ENCODE measurements around the gene DIP2C.
"Not testable (repeated sequence)": the region's sequence is repeated elsewhere in the genome, so short reads cannot be mapped to it uniquely, and the experiment has no call there.

Gene DIP2C

DNA sequence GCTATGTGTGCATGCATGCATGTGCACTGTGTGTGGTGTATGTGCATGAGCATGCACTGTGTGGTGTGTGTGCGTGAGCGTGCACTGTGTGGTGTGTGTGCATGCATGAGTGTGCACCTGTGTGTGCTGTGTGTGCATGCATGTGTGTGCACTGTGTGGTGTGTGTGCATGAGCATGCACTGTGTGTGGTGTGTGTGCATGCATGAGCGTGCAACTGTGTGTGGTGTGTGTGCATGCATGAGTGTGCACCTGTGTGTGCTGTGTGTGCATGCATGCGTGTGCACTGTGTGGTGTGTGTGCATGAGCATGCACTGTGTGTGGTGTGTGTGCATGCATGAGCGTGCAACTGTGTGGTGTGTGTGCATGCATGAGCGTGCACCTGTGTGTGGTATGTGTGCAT, 10.7 kb upstream of the DIP2C start:
- not testable (repeated sequence) for DNase-seq (ENCODE audit: low read depth in 2 of 3, low spot score in 2 of 3)

DNA sequence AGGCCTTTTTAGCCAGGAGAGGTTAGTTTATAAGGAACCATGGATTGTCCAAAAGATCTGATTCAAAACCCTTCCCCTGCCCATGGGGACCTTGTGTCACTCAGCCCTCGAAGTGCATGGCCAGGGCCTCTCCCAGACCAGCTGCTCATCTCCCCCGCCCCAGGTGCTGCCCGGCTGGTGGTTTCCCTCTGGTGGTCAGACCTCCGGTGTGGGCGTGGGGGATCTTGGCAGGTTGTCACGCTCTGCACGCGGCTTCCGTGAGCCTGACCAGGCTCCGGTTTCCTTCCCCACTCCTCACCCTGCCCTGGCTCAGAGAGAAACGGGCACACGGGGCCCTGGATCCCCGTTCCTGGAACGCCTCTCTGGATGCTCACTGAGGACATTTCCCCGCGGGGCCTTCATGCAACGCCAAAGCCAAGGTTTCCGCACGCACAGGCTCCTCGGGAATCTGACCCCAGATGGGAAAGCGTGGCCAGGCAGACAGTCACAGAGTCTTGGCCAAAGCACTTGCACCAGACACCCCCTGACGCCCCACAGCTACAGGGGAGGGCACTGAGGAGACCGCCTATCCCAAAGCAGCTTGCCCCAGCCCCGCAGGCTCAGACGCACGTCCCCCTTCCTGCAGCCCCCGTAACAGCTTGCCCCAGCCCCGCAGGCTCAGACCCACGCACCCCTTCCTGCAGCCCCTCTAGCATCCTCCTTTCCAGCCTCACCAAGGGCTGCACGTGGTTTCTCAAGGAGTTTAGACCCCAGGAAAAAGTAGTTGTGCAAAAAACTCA, 7.8 kb upstream of the DIP2C start:
- DNase-seq (ENCODE audit: low read depth in 2 of 3, low spot score in 2 of 3), result no peak

DNA sequence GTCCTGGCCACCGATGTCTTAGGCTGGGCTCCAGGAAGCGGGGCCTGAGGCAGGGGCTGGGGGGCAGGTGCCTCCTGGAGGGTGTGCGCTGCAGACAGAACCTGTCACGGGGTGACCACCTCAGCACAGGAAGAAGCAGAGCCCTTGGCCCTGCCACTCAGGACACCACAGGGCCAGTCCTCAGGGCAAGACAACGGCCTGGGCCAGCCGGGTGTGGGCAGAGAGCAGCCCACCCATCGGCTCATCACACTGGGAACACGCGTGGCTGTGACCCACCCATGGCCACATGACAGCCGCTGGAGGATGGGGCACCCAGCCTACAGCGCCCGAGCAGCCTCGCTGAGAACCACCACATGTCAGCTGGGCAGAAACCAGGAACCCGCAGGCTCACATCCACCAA, 5.9 kb upstream of the DIP2C start:
- DNase-seq (ENCODE audit: low read depth in 2 of 3, low spot score in 2 of 3), result no peak

DNA sequence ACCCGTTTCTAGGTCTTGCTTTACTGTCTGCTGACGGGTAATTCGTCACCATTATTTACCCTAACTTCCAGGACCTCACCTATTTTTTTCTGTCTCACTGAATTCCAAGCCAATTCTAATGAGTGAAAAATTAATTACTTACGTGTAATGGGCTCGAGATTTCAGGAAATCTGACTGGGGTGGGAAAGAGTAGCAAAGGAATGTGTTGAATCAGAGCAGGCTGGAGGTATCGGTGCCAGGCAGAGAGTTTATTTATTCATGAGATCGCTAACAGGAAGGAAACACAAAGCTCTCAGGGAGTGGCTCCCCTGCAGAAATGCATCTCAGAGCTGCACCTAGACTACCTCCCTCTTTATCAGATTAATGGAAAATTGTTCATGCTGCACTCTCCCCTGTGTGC, 4.0 kb upstream of the DIP2C start:
- DNase-seq (ENCODE audit: low read depth in 2 of 3, low spot score in 2 of 3), result no peak

DNA sequence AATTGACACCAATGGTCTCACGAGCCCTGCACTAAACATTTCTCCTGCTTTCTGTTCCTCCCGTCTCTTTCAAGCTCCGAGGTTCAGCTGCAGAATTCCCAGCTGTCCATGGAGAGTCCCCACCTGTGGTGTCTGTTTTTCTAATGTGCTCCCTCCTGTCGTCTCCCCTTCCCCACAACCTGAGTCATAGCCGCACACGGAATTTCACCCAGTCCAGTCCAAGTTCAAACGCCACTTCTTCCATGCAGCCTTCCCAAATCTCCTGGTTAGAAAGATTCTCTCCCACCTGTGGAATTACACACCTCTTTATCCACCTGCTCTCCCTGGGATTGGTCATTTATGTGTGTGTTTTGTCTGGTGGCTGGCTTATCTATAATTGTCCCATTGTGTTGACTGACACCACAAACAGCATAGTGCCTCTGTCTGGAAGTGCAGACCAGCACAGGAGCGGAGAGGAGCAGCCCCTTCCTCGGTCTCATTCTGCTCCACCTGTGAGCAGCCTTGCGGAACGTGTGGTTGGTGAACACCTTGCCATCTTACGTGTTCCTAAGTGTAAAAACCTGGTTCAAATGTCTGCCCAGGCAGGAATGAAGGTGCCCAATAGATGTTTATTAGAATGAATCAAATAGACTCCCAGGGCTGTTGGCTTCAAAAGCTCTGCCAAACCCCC, 3.3 kb upstream of the DIP2C start:
- no peak for DNase-seq (ENCODE audit: low read depth in 2 of 3, low spot score in 2 of 3)

DNA sequence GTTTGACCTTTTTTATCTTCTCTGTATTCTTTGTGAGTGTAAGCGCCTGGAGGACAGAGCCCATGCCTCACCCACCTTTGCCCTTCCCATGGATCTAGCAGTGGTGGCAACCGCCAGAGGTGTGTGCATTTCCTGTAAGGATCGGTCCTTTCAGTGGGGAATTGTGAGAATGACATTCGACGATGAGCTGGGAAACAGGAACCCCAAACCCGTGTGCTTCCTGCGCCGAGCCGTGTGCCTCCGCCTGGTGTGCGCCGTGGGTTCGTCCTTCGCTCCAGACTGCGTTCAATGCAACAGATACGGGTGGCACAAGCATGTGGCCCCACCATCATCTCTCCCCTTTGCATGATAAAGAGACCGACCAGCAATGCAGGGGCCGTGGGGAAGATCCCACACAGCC, 1.7 kb upstream of the DIP2C start:
- DNase-seq (ENCODE audit: low read depth in 2 of 3, low spot score in 2 of 3), result no peak

DNA sequence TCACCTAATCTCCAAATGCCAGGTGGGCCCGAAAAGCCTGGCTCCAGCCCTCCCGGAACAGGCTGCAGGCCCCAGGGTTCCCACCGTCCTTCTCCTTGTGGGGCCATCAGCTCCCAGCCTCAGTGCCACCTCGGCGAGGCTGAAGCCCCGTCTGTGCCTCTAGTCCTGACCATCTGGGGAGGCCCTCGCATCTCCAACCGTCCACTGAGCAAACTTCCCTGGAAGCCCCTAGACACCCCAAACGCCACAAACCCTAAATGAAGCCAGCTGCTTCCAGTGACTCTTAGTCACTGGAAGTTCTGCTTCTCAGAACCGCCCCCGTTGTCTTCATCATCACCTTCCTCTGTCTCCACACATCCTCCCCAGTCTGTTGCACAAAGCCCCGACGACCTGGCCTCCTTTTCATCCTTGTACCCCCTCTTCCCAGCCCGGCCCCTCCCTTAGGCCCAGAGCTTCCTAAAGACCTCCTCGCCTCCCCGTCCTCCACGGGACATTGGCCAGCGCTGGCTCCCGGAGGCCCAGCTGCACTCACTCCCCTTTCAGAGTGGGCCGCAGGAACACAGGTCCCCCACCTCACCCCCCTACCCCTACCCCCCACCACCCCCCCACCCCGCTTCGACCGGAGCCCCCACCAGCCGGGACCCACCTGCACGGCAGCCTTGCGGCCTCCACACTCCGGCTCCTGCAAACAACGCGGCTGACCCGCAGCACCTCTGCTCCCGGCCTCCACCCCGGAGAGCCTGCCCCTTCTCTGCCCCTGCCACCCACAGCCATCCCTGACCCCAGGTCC, 1.1 kb upstream of the DIP2C start:
- DNase-seq (ENCODE audit: low read depth in 2 of 3, low spot score in 2 of 3), result no peak

DNA sequence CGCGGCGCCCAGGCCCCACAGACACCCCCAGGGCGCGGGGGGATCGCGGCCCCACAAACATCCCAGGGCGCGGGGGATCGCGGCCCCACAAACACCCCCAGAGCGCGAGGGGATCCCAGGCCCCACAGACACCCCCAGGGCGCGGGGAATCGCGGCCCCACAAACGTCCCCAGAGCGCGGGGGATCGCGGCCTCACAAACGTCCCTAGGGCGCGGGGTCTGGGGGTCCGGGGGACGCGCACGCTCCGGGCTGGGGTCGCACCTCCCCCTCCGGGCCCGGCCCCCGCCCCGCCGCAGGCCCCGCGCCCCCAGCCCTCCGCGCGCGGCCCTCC, 382 bp downstream of the DIP2C start:
- DNase-seq (ENCODE audit: low read depth in 2 of 3, low spot score in 2 of 3), result no peak

DNA sequence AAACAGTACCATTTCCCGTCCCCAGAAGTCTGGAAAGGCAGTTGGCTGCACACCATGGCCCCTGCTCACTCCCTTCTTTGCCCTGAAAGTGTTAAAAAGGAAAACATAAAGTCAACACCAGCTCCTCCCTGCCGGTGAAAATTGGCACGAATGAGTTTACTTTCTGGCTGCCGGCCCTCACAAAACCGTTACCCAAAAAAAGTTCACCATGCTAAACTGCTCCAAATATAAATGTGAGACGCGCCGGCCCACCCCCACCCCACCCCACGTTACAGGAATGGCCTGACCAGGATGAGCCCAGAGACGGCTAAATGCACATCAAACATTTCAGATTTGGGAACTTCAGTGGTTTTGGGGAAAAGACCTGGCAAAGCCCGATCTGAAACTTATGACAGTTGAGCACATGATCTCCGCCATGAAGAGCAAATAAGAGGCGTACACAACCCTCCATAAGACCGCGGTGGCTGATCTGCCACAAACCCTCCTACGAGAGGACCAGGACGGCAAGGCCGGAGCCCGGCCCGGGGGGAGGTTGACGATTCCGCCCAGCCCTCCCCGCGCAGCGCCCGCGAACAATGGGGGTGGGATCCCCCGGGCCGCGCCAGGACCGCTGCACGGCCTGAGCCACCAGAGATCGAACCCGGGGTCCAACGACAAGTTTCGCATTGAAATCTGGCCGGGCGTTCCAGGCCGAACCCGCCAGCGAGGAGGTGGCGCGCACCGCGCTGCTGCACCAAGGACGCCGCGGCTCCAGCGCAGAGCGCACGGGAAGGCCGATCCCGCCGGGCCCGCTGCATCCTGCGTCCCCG, 952 bp downstream of the DIP2C start:
- no peak for DNase-seq (ENCODE audit: low read depth in 2 of 3, low spot score in 2 of 3)

DNA sequence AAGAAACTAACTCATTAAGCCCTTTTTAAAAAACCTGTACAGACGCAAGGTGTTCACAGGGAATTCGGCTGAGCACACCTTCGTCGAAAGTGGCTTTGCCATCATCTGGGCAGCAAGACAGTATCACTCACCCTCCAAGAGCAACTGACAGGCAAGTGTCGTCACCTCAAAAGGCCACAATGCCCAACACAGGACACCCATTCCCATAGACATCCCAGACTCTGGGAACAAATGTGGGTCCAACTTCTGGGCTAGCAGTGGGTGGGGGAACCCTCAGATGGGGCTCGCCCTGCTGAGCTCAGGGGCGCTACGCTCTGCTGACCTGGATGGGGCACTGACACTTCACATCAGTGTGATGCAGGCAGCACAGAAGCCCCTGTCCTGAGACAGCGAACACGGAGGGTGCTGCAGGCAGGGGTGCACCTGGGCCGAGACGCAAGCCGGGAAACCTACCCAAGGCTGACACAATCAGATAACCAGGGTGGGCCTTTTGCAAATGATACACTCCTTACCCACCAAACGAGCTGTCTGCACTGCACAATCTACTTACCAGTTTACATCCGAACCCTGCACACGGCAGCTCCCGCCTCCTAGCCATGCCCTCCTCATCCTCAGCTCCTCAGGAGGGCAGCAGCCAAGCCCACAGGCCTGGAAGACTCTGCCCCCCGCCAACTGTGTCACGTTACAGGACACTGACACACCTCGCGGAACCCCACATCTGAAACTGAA, 1.7 kb downstream of the DIP2C start:
- DNase-seq (ENCODE audit: low read depth in 2 of 3, low spot score in 2 of 3), result no peak

DNA sequence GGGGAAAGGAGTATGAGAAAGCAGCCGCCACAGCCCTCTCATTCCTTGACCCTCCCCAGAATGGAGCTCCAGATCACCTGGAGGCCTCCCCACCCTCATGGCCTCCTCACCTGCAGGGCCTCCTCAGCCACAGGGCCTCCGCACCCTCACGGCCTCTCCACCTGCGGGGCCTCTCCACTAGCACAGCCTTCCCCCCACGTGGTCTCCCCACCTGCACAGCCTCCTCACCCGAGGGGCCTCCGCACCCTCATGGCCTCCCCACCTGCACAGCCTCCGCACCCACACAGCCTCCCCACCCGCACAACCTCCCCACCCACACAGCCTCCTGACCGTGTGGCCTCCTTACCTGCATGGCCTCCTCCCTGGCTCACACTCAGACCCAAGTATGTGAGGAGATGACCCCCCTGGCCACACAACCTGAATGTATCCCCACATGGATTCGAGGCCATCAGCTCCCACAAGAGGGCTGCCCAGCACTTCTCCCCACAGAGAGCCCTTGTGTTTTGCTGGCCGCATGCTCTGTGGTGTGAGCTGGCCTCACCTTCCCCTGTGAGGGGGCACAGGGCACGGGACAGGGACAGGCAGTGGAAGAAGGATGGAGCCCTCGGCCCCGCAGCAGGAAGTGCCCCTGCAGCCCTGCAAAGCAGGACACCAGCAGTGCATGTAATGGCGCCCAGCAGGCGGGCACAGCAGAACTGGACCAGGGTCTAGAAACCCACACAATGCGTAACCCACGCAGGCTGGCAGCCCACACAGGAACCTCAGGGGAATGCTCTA, 3.1 kb downstream of the DIP2C start:
- no peak for DNase-seq (ENCODE audit: low read depth in 2 of 3, low spot score in 2 of 3)

DNA sequence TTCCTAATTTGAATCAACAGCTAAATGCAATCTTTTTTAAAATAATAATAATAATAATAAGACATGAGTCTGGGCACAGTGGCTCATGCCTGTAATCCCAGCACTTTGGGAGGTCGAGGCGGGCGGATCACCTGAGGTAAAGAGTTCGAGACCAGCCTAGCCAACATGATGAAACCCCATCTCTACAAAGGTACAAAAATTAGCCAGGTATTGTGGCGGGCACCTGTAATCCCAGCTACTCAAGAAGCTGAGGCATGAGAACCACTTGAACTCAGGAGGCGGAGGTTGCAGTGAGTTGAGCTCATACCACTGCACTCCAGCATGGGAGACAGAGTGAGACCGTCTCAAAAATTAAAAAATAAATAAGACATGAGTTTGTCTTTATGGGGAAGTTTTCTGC, 3.9 kb downstream of the DIP2C start:
- no peak for DNase-seq (ENCODE audit: low read depth in 2 of 3, low spot score in 2 of 3)

DNA sequence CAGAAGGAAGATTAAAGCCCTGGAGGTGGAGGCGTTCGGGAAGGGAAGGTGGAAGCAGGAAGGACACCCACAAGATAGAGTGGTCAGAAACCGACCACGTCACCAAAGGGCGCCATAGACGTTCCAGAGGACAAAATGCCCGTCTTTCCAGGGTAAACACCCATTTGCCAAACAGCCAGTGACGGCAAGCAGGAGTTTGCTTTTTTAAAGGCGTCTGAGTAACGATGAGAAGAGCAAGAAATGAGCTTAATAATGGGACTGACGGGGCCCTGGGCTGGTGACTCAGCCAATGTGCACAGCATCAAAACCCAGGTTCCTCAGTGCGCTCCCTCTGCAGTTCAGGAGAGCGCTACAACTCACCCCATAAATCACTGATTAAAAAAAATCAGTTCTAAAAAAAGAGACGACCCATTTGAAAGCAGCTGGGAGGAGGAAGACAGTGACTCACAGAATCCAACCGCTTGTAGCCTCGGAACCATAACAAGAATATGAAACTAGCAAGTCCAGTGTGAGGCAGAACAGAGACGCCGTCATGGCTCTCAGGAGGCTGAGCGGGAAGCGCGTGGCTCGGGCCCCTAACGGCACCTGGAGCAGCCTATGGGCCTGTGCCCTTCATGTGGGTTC, 5.9 kb downstream of the DIP2C start:
- DNase-seq (ENCODE audit: low read depth in 2 of 3, low spot score in 2 of 3), result no peak

DNA sequence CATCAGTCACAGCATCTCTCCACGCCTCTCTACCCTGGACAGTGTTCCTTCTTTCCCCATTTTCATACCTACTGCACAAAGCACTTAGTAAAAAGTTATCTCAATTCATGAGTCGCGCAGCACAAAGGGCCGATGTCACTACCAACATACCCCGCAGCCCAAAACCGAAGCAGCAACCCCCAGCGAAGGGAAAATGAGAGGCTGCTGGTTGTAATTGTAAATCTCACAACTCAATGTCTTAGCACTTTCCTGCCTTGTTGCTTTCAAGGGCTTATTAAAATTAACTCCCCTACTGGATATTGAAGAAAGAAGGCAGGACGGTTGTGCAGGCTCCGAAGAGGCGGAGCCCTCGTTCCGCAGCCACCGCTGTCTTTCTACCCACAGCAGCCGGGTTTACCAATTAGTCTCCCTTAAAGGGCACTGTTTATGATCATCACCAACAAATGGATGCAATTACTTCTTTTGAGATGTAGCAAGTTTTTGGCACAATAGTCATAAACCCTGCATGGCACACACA, 6.5 kb downstream of the DIP2C start:
- no peak for DNase-seq (ENCODE audit: low read depth in 2 of 3, low spot score in 2 of 3)

DNA sequence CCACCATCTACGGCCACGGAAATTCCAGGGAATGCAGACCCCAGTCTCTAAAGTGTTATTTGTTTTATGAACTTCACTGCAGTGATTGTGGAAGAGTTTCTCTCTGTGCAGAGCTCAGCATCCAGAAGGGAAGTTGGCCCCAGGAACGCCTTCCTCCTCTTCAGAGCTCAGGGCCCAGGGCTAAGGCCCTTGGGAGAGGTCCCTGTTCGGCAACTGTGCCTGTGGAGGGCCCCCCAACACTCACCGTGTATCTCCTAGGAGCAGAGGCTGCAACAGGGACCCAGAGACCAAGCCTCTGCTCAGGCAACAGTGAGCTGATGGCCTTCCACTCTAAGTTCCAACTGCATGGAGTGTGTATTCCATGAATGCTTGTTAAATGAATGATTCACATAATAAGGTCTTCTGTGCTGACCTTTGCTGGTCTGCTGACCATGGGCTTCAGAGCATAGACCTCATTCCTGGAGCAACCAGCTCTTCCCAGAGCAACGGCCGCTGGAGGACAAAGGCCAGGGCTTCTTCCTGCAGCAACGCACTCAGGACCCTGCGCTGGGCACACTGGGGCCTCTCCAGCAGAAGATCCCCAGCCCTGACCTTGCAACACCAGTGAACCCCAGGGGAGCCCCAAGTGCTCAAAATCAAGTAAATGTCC, 7.7 kb downstream of the DIP2C start:
- no peak for DNase-seq (ENCODE audit: low read depth in 2 of 3, low spot score in 2 of 3)

DNA sequence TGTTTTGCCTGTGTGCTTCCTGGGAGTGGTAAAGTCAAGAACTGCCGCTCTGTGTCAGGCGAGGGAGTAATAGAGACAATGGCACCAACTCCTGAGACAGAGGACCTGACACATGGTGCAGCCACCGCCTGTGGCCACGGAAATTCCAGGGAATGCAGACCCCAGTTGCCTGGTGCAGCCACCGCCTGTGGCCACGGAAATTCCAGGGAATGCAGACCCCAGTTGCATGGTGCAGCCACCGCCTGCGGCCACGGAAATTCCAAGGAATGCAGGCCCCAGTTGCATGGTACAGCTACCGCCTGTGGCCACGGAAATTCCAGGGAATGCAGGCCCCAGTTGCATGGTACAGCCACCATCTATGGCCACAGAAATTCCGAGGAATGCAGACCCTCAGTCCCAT, 8.7 kb downstream of the DIP2C start:
- DNase-seq (ENCODE audit: low read depth in 2 of 3, low spot score in 2 of 3), result no peak

DNA sequence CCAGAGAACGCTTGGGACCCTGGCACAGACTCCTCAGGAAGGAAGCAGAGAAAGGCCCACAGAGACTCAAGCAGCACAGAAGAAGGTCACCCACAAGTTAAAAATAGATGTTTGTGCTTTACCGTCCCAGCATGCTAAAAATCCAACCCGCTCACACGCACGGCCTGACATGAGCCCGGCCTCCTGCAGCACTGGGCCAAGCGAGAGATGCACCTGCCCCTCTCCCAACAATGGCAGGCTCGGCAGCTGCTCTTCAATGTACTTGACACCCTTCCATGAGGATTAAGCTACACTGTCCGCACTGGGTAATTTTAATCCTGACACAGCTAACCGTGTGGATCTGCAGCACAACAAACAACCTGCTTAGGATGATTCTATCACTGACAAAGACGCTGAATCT, 9.3 kb downstream of the DIP2C start:
- no peak for DNase-seq (ENCODE audit: low read depth in 2 of 3, low spot score in 2 of 3)

DNA sequence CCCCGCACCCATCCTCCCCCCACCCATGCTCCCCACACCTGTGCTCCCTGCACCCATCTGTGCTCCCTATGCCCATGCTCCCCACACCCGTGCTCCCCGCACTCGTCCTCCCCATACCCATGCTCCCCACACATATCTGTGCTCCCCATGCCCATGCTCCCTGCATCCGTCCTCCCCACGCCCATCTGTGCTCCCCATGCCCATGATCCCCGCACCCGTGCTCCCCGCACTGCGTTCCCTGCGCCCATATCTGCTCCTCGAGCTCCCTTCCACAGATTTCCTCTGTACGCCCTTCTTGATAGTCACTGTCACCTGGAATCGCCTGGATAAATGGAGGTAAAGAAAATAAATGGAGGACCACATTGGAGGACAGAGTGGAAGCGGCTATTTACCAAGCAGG, 9.9 kb downstream of the DIP2C start:
- DNase-seq (ENCODE audit: low read depth in 2 of 3, low spot score in 2 of 3), result no peak

DNA sequence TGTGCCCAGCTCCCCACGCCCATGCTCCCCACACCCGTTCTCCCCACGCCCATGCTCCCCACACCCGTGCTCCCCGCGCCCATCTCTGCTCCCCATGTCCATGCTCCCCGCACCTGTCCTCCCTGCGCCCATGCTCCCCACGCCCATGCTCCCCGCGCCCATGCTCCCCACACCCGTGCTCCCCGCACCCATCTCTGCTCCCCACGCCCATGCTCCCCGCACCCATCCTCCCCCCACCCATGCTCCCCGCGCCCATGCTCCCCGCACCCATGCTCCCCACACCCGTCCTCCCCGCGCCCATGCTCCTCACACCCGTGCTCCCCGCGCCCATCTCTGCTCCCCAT, 10.8 kb downstream of the DIP2C start:
- DNase-seq (ENCODE audit: low read depth in 2 of 3, low spot score in 2 of 3), result not testable (repeated sequence)
